H9 (cell line): ENCODE measurements around the gene PTPA. TPM values are rescaled to one million over a fixed set of nuclear protein-coding genes. Genes with fewer than 3 reads are reported as not detected.

ENCODE experiments used
- DNase-seq: peaks from one replicate; pipeline ENCODE4 v3.0.0-alpha.2; 2017
- H2AFZ ChIP-seq: one replicate; pipeline ENCODE4 v1.6.1; 2013; ENCODE audit warnings: mild to moderate bottlenecking, low read length, control low read depth, moderate library complexity
- H2AK5ac ChIP-seq: 2 replicates; pipeline ENCODE4 v1.6.1; 2013; ENCODE audit warnings: low read length, control low read depth, mixed read lengths; ENCODE audit not compliant: insufficient read length
- H2BK120ac ChIP-seq: one replicate; pipeline ENCODE4 v1.6.1; 2013; ENCODE audit warnings: low read depth, mild to moderate bottlenecking, low read length, control low read depth, inconsistent platforms; ENCODE audit not compliant: poor library complexity, severe bottlenecking
- H2BK12ac ChIP-seq: 2 replicates; pipeline ENCODE4 v1.6.1; 2013; ENCODE audit warnings: low read length, control low read depth, mixed read lengths, low read depth; ENCODE audit not compliant: insufficient read length
- H2BK15ac ChIP-seq: 2 replicates; pipeline ENCODE4 v1.6.1; 2013; ENCODE audit warnings: low read depth, low read length, control low read depth
- H2BK20ac ChIP-seq: one replicate; pipeline ENCODE4 v1.6.1; 2013; ENCODE audit warnings: low read depth, mild to moderate bottlenecking, low read length, control low read depth, inconsistent platforms; ENCODE audit not compliant: poor library complexity, severe bottlenecking
- H2BK5ac ChIP-seq: 2 replicates; pipeline ENCODE4 v1.6.1; 2013; ENCODE audit warnings: low read length, control low read depth, mixed read lengths; ENCODE audit not compliant: insufficient read length
- H3K14ac ChIP-seq: 2 replicates; pipeline ENCODE4 v1.6.1; 2013; ENCODE audit warnings: low read length, control low read depth; ENCODE audit not compliant: insufficient read depth
- H3K18ac ChIP-seq: 2 replicates; pipeline ENCODE4 v1.6.1; 2013; ENCODE audit warnings: low read depth, mild to moderate bottlenecking, mixed read lengths, low read length, control low read depth; ENCODE audit not compliant: insufficient read length
- H3K23ac ChIP-seq: 2 replicates; pipeline ENCODE4 v1.6.1; 2013; ENCODE audit warnings: low read length, control low read depth, mixed read lengths, low read depth; ENCODE audit not compliant: insufficient read length
- H3K23me2 ChIP-seq: 2 replicates; pipeline ENCODE4 v1.6.1; 2013; ENCODE audit warnings: low read depth, mild to moderate bottlenecking, mixed read lengths, low read length, control low read depth; ENCODE audit not compliant: insufficient read length, poor library complexity, severe bottlenecking
- H3K27ac ChIP-seq: 2 replicates; pipeline ENCODE4 v1.5.1; 2013; ENCODE audit warnings: low read length, control low read depth, mixed read lengths, low read depth; ENCODE audit not compliant: insufficient read length
- H3K27me3 ChIP-seq: 2 replicates; pipeline ENCODE4 v1.6.1; 2013; ENCODE audit warnings: low read length, control low read depth, inconsistent platforms; ENCODE audit not compliant: insufficient read depth
- H3K4ac ChIP-seq: 2 replicates; pipeline ENCODE4 v1.6.1; 2013; ENCODE audit warnings: low read depth, mild to moderate bottlenecking, control low read depth, inconsistent platforms, low read length, moderate library complexity
- H3K4me1 ChIP-seq: 2 replicates; pipeline ENCODE4 v1.6.1; 2013; ENCODE audit warnings: low read length, control low read depth, inconsistent platforms; ENCODE audit not compliant: insufficient read depth
- H3K4me2 ChIP-seq: 2 replicates; pipeline ENCODE4 v1.6.1; 2013; ENCODE audit warnings: low read length, control low read depth, mixed read lengths; ENCODE audit not compliant: insufficient read length, insufficient read depth
- H3K56ac ChIP-seq: 2 replicates; pipeline ENCODE4 v1.6.1; 2013; ENCODE audit warnings: low read depth, mild to moderate bottlenecking, mixed read lengths, low read length, control low read depth; ENCODE audit not compliant: insufficient read length
- H3K79me1 ChIP-seq: 2 replicates; pipeline ENCODE4 v1.6.1; 2013; ENCODE audit warnings: low read depth, mild to moderate bottlenecking, moderate library complexity, low read length, control low read depth, inconsistent platforms; ENCODE audit not compliant: insufficient read depth, poor library complexity, severe bottlenecking
- H3K79me2 ChIP-seq: 2 replicates; pipeline ENCODE4 v1.6.1; 2013; ENCODE audit warnings: low read length, control low read depth, inconsistent platforms; ENCODE audit not compliant: insufficient read depth
- H3K9ac ChIP-seq: 2 replicates; pipeline ENCODE4 v1.6.1; 2013; ENCODE audit warnings: low read length, control low read depth, mixed read lengths; ENCODE audit not compliant: insufficient read length; ENCODE audit errors: extremely low read depth
- H3K9me3 ChIP-seq: one replicate; pipeline ENCODE4 v1.6.1; 2013; ENCODE audit warnings: low read depth, low read length, inconsistent platforms; ENCODE audit not compliant: control insufficient read depth
- H3T11ph ChIP-seq: one replicate; pipeline ENCODE4 v1.6.1; 2013; ENCODE audit warnings: mild to moderate bottlenecking, low read length, control low read depth, inconsistent platforms
- H4K20me1 ChIP-seq: one replicate; pipeline ENCODE4 v1.6.1; 2013; ENCODE audit not compliant: control insufficient read depth, insufficient read length, insufficient read depth
- H4K5ac ChIP-seq: 2 replicates; pipeline ENCODE4 v1.6.1; 2013; ENCODE audit warnings: low read depth, mild to moderate bottlenecking, mixed read lengths, low read length, control low read depth; ENCODE audit not compliant: insufficient read length
- H4K8ac ChIP-seq: replicated peaks from 2 replicates; pipeline ENCODE4 v1.6.1; 2013; ENCODE audit warnings: low read length, control low read depth, mixed read lengths, low read depth; ENCODE audit not compliant: insufficient read length
- H4K91ac ChIP-seq: 2 replicates; pipeline ENCODE4 v1.6.1; 2013; ENCODE audit warnings: low read depth, mild to moderate bottlenecking, moderate library complexity, mixed read lengths, low read length, control low read depth; ENCODE audit not compliant: insufficient read length
- H3K27ac Mint-ChIP-seq, 3 experiments: 2 replicates in 2 of 3; 3 replicates in 1 of 3; pipeline ENCODE4 v1.8.0; 2020 to 2021; ENCODE audit warnings: mixed read lengths in 3 of 3, mild to moderate bottlenecking in 1 of 3, moderate library complexity in 1 of 3
- H3K27me3 Mint-ChIP-seq: 2 replicates; pipeline ENCODE4 v1.8.0; 2021; ENCODE audit warnings: low read depth, mild to moderate bottlenecking, moderate library complexity, mixed read lengths
- H3K36me3 Mint-ChIP-seq, 3 experiments: 2 replicates in 2 of 3; 3 replicates in 1 of 3; pipeline ENCODE4 v1.8.0; 2020 to 2021; ENCODE audit warnings: low read depth in 3 of 3, mixed read lengths in 3 of 3; ENCODE audit not compliant: insufficient read depth in 1 of 3
- H3K4me1 Mint-ChIP-seq, 2 experiments: 2 replicates each; pipeline ENCODE4 v1.8.0; 2020; ENCODE audit warnings: mixed read lengths in 2 of 2
- H3K4me3 Mint-ChIP-seq, 2 experiments: 2 replicates in 1 of 2; 3 replicates in 1 of 2; pipeline ENCODE4 v1.8.0; 2020 to 2021; ENCODE audit warnings: mild to moderate bottlenecking in 2 of 2, mixed read lengths in 2 of 2, moderate library complexity in 1 of 2
- H3K9me3 Mint-ChIP-seq, 2 experiments: 2 replicates in 1 of 2; 3 replicates in 1 of 2; pipeline ENCODE4 v1.8.0; 2020; ENCODE audit warnings: mild to moderate bottlenecking in 2 of 2, mixed read lengths in 2 of 2, moderate library complexity in 1 of 2
- CTCF ChIP-seq: fragments of 200-600 bp; sonication (generic); conservative IDR thresholded peaks from 3 replicates; pipeline ENCODE4 v1.8.0; 2021; ENCODE audit warnings: antibody characterized with exemption, mild to moderate bottlenecking
- whole genome bisulfite sequencing: extraction: QIAGEN DNeasy Blood & Tissue Kit; methylation state at CpG from one replicate; pipeline ENCODE4 v1.1.7; 2013; ENCODE audit warnings: missing lambda C conversion rate, low lambda C conversion rate, mixed read lengths; ENCODE audit not compliant: insufficient read length; ENCODE audit errors: extremely low coverage; 5-methylcytosine and 5-hydroxymethylcytosine counted together
- total RNA-seq: library from RNA; stranded (reverse); gene quantifications from 2 replicates; pipeline ENCODE4 v1.2.1, GENCODE V29; 2021

Gene PTPA
- total RNA-seq, 1 experiment from 2014 or later = 145 TPM

GRCh38 chr9:129143031-129143927 is 32.1 kb downstream of the PTPA start:
- Histone ChIP-seq H2BK5ac (no peak overlapping the region), H2BK20ac (no peak overlapping the region), H4K20me1 (no peaks in the 10 kb centered on the region), H3K4me2 (no peak overlapping the region), H3K27me3 (no peaks in the 10 kb centered on the region), H3K4ac (no peak overlapping the region; the same call in 1 of the 2 replicates), H2BK15ac (no peak overlapping the region), H3K4me1 (peaks cover 14% of the 10 kb centered on the region; the same call in 1 of the 2 replicates), H3T11ph (no peak overlapping the region), H3K27ac (no peak overlapping the region), H3K23ac (no peak overlapping the region), H3K9ac (no peak overlapping the region), H2AFZ (no peak overlapping the region), H3K79me1 (no peaks in the 10 kb centered on the region), H4K8ac (no peak overlapping the region), H3K56ac (no peak overlapping the region), H3K9me3 (no peaks in the 10 kb centered on the region), H2BK120ac (peak overlapping the region; percentile 24), H3K18ac (peak overlapping the region; percentile 17), H3K23me2 (peaks cover 5% of the 10 kb centered on the region), H4K91ac (no peak overlapping the region), H4K5ac (no peak overlapping the region), H3K79me2 (no peaks in the 10 kb centered on the region), H2BK12ac (no peak overlapping the region), H2AK5ac (no peak overlapping the region), H3K14ac (no peak overlapping the region)
- Mint-ChIP-seq H3K27ac (peak overlapping the region; percentile 69 to 92 (median 90); a peak in 6 of 7 replicates), H3K27me3 (peaks cover 1% of the 10 kb centered on the region; the same call in 1 of the 2 replicates), H3K4me3 (peak overlapping the region in 1 of 2 experiments; percentile 65; a peak in 3 of 5 replicates), H3K9me3 (no peaks in the 10 kb centered on the region; a peak in 1 of 5 replicates), H3K4me1 (peaks cover 57 to 74% of the 10 kb centered on the region in 2 experiments), H3K36me3 (peaks cover 13 to 39% (median 26%) of the 10 kb centered on the region in 3 experiments; a peak in 6 of 7 replicates)
- WGBS = no CpG with 5 or more reads among the region's 14 CpGs
- DNase-seq = peak; percentile 89
- peak; percentile 98 for TF ChIP-seq CTCF
